Suppressor macrophage treated with lipopolysaccharide for 1 hour (primary cell): ENCODE measurements around the gene MGAT4C.

Experiments
- DNase-seq, 3 donors: peaks; one replicate each; pipeline ENCODE4 v3.0.0-alpha.2; 2020 to 2022

MGAT4C gene

DNA sequence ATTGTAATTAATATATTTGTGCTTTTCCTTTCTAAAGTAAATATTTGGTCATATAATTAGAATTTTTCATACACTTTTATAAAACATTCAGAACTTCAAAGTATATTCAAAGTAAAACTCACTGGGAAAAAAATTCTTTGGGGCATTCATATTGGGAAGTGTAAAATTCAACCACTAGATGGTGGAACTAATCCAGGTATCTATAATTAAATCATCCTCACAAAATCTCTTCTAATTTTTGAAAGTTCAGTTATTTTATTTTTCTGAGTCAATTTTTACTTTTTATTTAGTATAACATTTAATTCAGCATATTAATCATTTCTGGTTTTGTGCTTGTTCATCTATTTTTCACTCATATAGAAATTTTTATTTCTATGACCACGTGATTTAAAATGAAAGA lies 301.1 kb downstream of the MGAT4C start:
- no peak for DNase-seq

DNA sequence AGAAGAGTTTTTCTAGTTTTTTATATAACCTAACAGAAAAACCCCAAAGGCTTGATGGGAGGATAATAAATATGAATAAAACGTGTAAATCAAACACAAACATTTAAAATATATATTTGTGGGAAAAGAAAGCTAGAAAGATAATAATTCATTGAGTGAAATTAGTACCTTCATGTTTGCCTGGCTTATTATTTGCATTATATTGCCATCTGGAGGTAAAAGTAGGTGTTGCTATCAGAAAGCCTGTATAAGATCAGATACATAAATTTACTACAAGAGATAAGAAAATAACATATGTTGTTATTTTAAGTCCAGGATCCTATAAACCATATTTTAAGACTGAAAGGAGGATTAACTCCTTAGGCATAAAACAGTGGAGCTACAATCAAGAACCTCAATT lies 304.4 kb downstream of the MGAT4C start:
- peak; percentile 2 to 29 (median 29) for DNase-seq

DNA sequence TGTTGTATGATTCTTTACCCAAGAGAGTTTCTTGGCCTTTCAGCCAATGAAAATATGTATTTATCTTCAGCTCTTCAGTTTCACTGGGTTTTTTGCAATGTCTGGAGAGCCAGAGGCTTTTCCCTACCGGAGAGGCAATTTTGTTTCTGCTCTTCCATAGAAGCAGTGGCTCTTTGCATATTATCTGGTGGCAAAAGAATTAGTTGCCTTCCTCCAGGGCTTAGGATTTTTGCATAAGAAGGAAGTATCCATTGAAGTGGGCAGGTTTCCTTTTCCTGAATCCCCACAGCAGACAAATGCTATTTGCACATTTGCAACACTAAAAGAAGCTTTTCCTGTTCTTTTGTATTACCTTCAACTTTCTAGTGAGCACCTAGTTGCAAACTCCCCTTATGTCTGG lies 306.9 kb downstream of the MGAT4C start:
- DNase-seq, result no peak

DNA sequence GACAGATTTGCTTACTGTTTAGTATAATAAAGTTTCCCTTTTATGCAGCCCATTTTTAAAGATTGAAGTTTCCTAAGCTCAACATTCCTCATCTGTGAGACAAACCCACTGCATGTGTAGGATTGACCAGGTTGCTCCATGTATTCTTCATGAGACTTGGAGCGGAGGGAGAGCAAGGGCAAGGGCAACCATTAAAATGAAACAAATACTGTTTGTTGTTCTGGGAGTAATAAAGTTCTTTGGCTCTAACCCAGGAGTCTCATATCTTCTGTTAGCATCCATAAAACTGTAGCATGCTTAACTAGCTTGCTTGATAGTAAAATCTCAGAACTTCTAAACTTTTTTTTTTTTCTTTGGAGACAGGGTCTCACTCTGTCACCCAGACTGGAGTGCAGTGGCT lies 307.9 kb downstream of the MGAT4C start:
- no peak for DNase-seq

DNA sequence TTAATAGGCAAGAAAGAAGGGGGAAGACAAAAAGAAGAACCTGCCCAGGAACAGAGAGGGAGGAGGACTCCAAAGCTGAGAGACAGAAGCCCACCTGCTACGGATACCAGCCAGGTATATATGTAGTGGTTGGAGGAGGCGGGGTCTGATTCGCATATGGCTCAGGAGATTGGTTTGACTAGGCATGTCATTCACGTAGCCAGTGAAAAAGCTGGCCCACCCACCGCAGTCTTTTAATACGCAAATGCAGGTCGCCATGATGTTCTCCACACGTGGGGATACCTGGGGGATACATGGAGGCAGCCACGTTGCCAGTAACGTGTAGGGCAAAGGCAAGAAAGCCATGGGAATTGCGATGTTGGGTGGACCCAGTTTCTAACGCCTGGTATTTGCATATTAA lies 308.9 kb downstream of the MGAT4C start:
- DNase-seq, result no peak

DNA sequence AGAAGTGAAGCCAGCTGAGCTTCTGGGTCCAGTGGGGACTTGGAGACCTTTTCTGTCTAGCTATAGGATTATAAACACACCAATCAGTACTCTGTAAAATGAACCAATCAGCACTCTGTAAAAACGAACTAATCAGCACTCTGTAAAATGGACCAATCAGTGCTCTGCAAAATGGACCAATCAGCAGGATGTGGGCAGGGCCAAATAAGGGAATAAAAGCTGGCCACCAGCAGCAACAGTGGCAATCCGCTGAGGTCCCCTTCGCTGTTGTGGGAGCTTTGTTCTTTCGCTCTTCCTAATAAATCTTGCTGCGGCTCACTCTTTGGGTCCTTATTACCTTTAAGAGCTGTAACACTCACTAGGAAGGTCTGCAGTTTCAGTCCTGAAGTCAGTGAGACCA lies 309.8 kb downstream of the MGAT4C start:
- no peak for DNase-seq

DNA sequence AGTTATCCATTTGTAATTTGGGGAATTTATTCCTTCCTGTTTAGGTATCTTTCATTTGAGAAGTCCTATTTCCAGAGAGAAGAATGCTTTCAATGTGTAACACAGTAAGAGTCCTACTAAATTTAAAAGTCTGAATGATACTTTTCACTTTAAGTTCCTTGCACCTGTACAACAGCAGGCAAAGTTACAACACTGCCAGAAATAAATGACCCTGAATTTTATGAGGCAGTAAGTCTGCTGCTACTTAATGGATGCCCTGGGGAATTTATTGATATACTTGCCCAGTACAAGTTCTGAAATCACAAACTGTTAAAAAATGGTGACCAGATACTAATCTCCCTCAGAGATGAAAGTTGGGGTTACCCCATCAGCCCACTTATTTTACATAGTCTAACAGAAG lies 329.0 kb downstream of the MGAT4C start:
- no peak for DNase-seq

DNA sequence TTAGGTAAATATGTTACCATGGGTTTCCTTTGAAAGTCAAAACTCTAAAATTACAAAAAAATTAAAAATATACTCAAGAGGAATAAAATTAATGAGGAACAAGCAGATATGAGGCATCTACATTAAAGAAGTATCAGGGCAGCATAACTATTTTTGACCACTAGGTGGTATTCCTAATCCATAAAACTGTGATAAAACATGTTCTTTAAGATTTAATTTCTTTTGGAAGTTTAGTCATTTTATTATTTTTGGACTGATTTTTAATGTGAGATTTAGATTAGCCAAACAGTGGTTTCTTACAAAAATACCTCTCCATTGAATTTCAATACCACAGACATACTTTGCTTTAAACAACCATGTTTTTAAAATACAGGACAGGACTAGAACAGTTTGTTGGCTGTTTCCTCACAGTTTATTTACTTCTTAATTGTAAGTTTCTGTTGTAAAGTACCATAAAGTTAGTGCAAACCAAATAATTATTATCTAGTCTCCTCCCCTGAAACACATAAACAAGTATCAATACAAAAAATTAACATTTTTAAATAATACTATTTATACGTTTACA lies 332.3 kb downstream of the MGAT4C start:
- peak; percentile 25 to 50 (median 38) for DNase-seq

DNA sequence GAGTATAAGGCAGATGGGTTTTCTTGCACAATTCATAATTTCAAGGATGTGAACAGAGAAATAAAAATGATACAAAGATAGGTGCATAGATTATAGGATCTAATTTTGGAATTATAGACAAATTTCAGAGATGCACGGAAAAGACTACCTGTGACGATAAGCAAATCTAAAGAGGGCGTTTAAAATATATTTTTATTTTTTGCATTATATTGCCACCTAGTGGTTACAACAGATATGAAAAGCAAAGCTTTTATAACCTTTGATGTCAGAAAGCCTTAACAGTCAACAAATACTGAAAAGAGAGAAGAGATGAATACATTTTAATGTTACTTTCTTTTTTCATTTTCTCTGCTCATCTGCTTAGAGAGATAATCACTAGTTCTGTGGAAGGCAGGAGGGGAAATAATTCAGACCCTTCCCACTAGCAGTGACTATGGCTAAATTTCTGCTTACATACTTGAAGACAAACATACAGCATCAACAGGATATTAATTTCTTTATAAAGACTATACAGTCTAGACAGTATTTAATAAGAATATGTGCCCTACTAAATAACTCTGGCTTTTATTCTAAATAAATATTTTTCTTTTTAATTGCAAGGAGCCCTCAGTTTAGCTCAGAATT lies 335.8 kb downstream of the MGAT4C start:
- DNase-seq, result peak; percentile 11 to 66 (median 61)
